ENCODE results near the gene KLHDC10.
"Not testable (repeated sequence)": the region's sequence is repeated elsewhere in the genome, so short reads cannot be mapped to it uniquely, and the experiment has no call there.

Gene KLHDC10, protein sequence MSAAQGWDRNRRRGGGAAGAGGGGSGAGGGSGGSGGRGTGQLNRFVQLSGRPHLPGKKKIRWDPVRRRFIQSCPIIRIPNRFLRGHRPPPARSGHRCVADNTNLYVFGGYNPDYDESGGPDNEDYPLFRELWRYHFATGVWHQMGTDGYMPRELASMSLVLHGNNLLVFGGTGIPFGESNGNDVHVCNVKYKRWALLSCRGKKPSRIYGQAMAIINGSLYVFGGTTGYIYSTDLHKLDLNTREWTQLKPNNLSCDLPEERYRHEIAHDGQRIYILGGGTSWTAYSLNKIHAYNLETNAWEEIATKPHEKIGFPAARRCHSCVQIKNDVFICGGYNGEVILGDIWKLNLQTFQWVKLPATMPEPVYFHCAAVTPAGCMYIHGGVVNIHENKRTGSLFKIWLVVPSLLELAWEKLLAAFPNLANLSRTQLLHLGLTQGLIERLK

DNA sequence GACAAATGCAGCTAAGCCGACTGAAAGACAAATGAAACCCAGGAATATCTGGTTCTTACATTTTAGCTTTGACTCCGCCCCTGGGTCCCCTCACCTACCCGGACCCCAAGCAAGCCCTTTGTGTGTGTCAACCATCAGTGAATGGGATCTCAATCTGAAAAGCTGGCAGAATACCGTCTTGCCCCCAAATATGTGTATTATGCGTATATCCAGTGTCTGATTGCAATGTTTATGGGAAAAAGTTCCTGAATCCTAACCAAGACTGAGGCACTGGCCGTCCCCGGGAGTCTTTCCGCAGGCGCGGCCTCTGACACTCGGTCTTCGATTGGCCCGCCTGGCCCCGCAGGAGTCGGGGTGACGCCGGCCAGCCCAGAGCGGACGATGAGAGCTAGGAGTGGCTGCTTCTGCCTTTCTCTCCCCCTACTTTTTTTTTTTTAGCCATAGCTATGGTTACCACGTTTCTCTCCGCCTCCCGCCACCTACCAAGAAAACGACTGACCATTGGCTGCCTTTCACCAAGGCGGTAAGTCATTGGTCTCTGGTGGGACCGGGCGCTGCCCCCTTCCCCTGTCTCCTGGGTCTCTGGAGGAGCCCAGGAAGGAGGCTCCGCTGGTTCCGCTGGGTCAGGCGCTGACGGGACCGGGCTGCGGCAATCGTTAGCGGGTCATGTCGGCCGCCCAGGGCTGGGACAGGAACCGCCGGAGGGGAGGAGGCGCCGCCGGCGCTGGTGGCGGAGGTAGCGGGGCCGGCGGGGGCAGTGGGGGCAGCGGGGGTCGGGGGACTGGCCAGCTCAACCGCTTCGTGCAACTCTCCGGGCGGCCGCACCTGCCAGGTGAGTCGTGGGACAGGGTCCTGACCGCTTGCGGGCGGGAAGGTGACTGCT, at the start of gene KLHDC10:
Gene KLHDC10, plus strand, starts transcription at position 557 of the 883 bp plus-strand sequence. Its CDS starts 110 bp downstream, at position 667.
- peak; percentile 94 for DNase-seq (ENCODE audit: low read depth)

- no peak for DNase-seq (ENCODE audit: low read depth)
Measured at GRCh38 chr7:130021105-130021834, 49.1 kb upstream of the KLHDC10 start.

DNA sequence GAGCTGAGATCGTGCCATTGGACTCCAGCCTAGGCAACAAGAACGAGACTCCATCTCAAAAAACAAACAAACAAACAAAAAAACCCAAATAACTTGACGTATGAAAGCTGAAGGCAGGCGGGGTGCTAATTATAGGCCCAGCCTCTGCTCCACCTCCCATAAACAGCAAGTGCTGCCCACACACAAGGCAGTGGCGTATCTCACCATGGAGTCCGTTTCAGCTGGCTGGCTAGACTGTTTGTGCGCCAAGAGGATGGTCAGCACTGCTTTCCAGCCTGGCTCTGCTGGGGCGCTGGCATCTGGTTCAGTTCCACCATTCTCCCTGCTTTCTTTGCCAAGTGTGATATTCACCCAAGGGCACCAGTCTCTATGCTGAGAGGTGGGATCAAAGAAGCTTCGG, 48.2 kb upstream of the KLHDC10 start:
- no peak for DNase-seq (ENCODE audit: low read depth)

DNA sequence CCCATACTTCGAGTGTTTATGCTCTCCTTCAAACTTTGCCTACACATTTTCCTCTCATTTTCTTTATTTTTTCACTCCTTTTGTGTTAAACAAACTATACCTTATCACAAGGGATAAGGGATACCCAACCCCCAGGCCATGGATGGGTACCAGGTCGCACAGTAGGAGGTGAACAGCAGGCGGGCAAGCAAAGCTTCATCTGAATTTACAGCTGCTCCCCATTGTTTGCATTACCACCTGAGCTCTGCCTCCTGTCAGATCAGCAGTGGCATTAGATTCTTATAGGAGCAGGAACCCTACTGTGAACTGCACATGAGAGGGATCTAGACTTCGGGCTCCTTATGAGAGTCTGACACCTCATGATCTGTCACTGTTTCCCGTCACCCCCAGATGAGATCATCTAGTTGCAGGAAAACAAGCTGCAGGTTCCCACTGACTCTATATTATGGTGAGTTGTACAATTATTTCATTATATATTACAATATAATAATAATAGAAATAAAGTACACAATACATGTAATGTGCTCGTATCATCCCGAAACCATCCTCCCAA, 47.6 kb upstream of the KLHDC10 start:
- DNase-seq (ENCODE audit: low read depth) = no peak

DNA sequence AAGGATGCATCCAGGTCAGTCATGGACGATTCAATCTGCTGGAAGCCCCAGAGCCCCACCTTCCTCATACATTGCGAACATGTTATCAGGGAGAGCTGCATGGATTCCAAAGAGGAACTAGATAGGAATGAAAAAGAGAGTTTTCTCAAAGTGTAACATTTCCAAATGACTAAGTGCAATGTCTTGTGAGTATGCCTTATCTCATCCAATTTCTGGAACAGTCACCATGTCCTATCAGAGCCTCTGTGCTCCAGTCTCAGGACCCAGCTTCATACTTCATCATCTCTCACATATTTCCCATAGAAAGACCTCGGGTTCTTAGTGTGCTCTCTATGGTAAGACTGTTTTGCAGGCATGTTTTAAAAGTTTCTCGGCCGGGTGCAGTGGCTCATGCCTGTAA, 45.9 kb upstream of the KLHDC10 start:
- no peak for DNase-seq (ENCODE audit: low read depth)

GRCh38 chr7:130032698-130033097, 37.6 kb upstream of the KLHDC10 start:
- DNase-seq (ENCODE audit: low read depth) = no peak

- DNase-seq (ENCODE audit: low read depth) = no peak
Measured at GRCh38 chr7:130037703-130038102, 32.6 kb upstream of the KLHDC10 start.

DNA sequence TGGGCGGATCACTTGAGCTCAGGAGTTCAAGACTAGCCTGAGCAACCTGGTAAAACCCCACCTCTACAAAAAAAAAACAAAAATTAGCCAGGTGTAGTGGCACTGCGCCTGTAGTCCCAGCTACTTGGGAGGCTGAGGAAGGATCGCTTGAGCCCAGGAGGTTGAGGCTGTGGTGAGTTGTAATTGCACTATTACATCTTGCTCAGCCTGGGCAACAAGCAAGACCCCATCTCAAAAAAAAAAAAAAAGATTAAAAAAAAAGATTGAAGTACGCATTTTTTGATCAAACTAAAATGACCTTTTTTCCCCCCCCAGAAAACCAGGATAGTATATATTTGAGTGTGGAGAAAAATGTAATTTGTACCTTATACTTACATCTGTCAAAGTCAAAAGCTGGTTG, 29.8 kb upstream of the KLHDC10 start:
- DNase-seq (ENCODE audit: low read depth) = no peak

- DNase-seq (ENCODE audit: low read depth) = no peak
Measured at GRCh38 chr7:130047831-130048230, 22.5 kb upstream of the KLHDC10 start.

DNA sequence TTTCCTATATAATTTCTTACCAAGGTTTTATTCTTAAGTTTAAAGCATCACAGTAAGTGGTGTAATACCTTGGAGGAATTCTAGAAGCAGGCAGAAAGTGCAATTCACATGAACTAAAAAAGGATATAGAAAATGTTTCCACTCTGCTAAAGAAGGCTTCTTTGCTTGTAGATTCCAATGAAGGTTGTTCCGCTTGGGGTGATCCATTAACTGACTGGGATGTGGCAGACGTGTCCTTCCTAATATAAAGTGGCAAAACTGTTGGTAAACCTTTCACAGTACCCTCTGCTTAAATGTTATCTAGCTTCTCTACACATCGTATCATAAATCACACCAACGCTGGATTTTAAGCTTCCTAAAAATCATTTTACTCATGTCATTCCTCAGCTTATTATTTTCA, 21.4 kb upstream of the KLHDC10 start:
- no peak for DNase-seq (ENCODE audit: low read depth)

GRCh38 chr7:130052250-130052649, 18.1 kb upstream of the KLHDC10 start:
- DNase-seq (ENCODE audit: low read depth) = not testable (repeated sequence)

GRCh38 chr7:130055198-130055597, 15.1 kb upstream of the KLHDC10 start:
- DNase-seq (ENCODE audit: low read depth) = not testable (repeated sequence)

DNA sequence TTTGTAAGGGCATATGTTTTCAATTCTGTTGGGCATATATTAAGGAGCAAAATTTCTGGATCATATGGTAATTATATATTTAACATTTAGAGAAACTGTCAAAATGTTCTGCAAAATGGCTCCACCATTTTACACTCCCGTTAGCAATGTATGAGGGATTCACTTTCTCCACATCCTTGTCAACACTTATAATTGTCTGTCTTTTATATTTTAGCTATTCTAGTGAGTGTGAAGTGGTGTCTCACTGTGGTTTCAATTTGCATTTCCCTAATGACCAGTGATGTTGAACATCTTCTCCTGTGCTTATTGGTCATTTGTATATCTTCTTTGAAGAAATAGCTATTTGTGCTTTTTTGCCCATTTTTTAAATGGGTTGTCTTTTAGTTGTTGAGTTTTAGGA, 8.1 kb upstream of the KLHDC10 start:
- DNase-seq (ENCODE audit: low read depth) = no peak

GRCh38 chr7:130063036-130063435, 7.3 kb upstream of the KLHDC10 start:
- no peak for DNase-seq (ENCODE audit: low read depth)

- DNase-seq (ENCODE audit: low read depth) = not testable (repeated sequence)
Measured at GRCh38 chr7:130064580-130064926, 5.8 kb upstream of the KLHDC10 start.

- no peak for DNase-seq (ENCODE audit: low read depth)
Measured at GRCh38 chr7:130065500-130066152, 4.7 kb upstream of the KLHDC10 start.

- DNase-seq (ENCODE audit: low read depth) = no peak
Measured at GRCh38 chr7:130069179-130069977, 956 bp upstream of the KLHDC10 start.

DNA sequence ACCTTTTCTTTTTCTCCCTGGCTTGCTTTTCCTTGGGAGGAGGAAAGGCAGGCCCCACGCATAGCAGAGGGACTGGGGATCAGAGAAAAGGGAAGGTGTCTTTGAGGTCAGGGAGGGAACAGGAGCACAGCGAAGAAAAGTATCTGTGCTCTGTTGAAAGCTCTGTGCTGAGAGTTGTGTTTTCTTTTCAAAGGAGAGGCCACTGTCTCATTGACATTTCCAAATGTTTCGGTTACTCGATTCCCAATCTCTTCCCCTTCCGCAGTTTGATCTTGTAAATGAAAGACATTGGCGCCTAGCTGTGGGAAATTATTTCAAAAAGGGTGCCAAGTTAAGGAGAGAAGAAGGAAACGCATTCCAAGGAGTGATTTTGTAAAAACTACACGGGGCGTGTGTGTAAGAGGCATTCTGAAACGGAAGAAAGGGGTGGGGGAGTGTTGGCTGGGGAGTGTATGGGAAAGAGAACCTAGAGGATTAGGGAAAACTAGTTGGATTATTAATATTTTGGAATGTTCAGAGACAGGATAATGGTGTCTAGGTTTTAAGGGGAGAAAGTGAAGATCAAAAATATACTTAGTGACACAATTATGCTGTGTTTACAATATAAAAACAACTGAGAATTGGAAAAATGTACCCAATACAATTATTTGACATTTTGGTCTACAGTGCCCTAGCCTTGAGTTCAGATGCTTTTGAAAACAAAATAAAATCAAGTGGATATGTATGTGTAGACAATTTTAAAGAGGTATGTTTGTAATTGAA, 708 bp downstream of the KLHDC10 start:
- DNase-seq (ENCODE audit: low read depth) = no peak

DNA sequence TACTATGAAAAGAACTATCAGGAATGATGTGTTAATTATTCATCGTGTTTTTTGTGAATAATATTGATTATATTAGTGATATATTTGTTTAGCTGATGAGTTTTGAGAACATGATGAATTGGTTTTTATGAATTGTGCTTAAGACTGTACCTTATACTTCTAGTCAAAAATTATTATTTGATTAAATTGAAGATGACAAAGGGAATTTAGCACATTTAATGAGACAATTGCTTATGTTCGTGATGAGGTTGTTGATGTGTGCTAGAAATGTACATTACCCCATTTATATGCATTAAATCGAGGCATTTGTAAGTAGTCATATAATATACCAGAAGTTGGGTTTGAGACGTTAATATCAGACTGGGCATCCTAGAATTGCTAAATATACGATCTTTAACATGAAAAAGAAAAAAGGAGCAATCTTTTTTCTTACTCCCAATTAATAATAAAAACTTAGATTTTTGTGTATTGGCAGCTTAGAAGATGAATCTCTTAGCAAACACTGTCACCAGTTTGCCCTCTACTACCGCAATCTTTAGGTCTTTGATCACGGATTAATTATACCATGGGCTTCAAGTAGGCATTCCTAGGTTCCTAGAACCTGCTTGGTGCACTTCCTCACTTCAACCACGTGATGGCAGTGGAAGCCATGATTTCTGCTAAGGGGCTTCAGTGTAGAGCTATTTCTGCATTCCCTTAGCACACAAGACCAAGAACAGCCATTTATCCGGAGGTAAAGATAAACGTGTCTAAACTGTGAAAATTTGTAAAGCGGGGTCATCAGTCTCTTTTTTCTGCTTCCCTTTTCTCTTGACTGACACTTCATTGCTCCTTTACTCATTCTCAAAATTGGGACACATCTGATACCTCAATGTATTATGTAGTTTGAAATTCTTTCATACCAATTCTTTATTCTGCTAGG, 1.6 kb downstream of the KLHDC10 start:
- DNase-seq (ENCODE audit: low read depth) = peak; percentile 49
